Fibroblast of the conjunctiva (primary cell): ENCODE data around the gene ADAP1.
A peak's percentile ranks its signal among the peaks of the same experiment; 100 is the strongest.
"Not testable (repeated sequence)": the region's sequence is repeated elsewhere in the genome, so short reads cannot be mapped to it uniquely, and the experiment has no call there.

Experiments used
- DNase-seq: peaks from one replicate; pipeline ENCODE4 v3.0.0-alpha.2; 2010; ENCODE audit warnings: low read depth

Gene ADAP1

GRCh38 chr7:881441-882234, 72.8 kb downstream of the ADAP1 start:
- no peak for DNase-seq

- no peak for DNase-seq
Observed at GRCh38 chr7:880450-880849, 74.0 kb downstream of the ADAP1 start.

GRCh38 chr7:879706-880105, 74.8 kb downstream of the ADAP1 start:
- no peak for DNase-seq

GRCh38 chr7:879093-879492, 75.4 kb downstream of the ADAP1 start:
- no peak for DNase-seq

GRCh38 chr7:877312-878232, 76.9 kb downstream of the ADAP1 start:
- no peak for DNase-seq

- DNase-seq = no peak
Observed at GRCh38 chr7:876972-877311, 77.5 kb downstream of the ADAP1 start.

GRCh38 chr7:876077-876971, 78.2 kb downstream of the ADAP1 start, which contains the start of gene GET4:
Gene GET4 (plus strand): TSS chr7:876554. CDS start chr7:876646, 92 bp downstream.
- DNase-seq = peak; percentile 95

- DNase-seq = no peak
Observed at GRCh38 chr7:875476-876076, 78.9 kb downstream of the ADAP1 start.

- DNase-seq = no peak
Observed at GRCh38 chr7:875051-875450, 79.4 kb downstream of the ADAP1 start.

- no peak for DNase-seq
Observed at GRCh38 chr7:874031-874749, 80.3 kb downstream of the ADAP1 start.

GRCh38 chr7:873367-874002, 81.0 kb downstream of the ADAP1 start:
- peak; percentile 73 for DNase-seq

- not testable (repeated sequence) for DNase-seq
Observed at GRCh38 chr7:872685-873084, 81.8 kb downstream of the ADAP1 start.

GRCh38 chr7:871900-872537, 82.5 kb downstream of the ADAP1 start:
- no peak for DNase-seq

- DNase-seq = no peak
Observed at GRCh38 chr7:869348-869747, 85.1 kb downstream of the ADAP1 start.

- DNase-seq = no peak
Observed at GRCh38 chr7:868189-868486, 86.3 kb downstream of the ADAP1 start.

- peak; percentile 43 for DNase-seq
Observed at GRCh38 chr7:867406-868188, 86.9 kb downstream of the ADAP1 start.

GRCh38 chr7:867001-867405, 87.5 kb downstream of the ADAP1 start:
- peak; percentile 55 for DNase-seq

GRCh38 chr7:865921-866320, 88.6 kb downstream of the ADAP1 start:
- no peak for DNase-seq

- no peak for DNase-seq
Observed at GRCh38 chr7:863106-863505, 91.4 kb downstream of the ADAP1 start.
